22Rv1 (cell line): ENCODE data around the gene TAGLN2.

Source experiments
- H3K27ac ChIP-seq: fragments of 450-650 bp; 2 replicates; pipeline ENCODE4 v1.5.1; 2017
- ZFX ChIP-seq: fragments of 450-650 bp; IDR thresholded peaks from 2 replicates; pipeline ENCODE4 v1.6.1; 2017; ENCODE audit warnings: antibody characterized with exemption, borderline replicate concordance
- TF ChIP-seq, protein P1 (sequence below): fragments of 450-650 bp; IDR thresholded peaks from 2 replicates; pipeline ENCODE4 v1.5.1; 2017; ENCODE audit warnings: mild to moderate bottlenecking

TAGLN2 gene

DNA sequence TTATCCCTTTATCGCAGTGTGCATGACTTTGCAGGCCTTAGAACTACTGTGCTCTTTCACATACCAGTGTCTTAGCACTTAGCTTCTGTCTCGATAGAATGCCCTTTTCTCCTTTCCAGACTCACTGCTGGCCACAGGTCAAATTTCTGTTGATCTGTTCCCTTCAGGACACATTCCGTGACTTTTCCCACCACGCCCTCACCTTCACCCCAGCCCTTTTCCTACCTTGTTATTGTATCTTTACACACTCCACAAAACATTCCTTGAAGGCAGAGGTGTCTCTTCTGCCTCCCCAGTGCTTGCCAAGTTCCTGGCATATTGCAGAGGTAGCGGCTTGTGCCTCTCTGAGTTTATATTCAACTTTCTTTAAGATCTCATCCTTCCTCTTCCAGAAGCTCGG is 23.8 kb upstream of the TAGLN2 start:
- no peak for TF ChIP-seq ZFX
- TF ChIP-seq, protein P1, sequence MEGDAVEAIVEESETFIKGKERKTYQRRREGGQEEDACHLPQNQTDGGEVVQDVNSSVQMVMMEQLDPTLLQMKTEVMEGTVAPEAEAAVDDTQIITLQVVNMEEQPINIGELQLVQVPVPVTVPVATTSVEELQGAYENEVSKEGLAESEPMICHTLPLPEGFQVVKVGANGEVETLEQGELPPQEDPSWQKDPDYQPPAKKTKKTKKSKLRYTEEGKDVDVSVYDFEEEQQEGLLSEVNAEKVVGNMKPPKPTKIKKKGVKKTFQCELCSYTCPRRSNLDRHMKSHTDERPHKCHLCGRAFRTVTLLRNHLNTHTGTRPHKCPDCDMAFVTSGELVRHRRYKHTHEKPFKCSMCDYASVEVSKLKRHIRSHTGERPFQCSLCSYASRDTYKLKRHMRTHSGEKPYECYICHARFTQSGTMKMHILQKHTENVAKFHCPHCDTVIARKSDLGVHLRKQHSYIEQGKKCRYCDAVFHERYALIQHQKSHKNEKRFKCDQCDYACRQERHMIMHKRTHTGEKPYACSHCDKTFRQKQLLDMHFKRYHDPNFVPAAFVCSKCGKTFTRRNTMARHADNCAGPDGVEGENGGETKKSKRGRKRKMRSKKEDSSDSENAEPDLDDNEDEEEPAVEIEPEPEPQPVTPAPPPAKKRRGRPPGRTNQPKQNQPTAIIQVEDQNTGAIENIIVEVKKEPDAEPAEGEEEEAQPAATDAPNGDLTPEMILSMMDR, result no peak
- peak overlapping the region; percentile 32 for H3K27ac ChIP-seq

DNA sequence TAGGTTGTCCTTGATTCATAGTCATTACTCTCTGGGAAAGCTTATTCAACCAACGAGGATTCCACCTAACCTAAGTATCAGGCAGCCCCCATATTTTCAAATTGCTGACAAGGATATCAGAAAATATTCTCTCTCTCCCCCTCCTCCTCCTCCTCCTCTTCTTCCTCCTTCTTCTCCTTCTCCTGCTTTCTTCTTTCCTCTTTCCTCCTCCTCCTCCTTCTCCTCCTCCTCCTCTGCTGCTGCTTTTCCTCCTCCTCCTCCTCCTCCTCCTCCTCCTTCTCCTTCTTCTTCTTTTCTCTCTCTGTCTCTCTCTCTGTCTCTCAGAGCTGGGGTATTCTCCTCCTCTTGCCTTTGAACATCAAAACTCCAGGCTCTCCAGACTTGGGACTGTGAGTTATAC is 22.6 kb upstream of the TAGLN2 start:
- no peak overlapping the region for H3K27ac ChIP-seq
- no peak for TF ChIP-seq ZFX

DNA sequence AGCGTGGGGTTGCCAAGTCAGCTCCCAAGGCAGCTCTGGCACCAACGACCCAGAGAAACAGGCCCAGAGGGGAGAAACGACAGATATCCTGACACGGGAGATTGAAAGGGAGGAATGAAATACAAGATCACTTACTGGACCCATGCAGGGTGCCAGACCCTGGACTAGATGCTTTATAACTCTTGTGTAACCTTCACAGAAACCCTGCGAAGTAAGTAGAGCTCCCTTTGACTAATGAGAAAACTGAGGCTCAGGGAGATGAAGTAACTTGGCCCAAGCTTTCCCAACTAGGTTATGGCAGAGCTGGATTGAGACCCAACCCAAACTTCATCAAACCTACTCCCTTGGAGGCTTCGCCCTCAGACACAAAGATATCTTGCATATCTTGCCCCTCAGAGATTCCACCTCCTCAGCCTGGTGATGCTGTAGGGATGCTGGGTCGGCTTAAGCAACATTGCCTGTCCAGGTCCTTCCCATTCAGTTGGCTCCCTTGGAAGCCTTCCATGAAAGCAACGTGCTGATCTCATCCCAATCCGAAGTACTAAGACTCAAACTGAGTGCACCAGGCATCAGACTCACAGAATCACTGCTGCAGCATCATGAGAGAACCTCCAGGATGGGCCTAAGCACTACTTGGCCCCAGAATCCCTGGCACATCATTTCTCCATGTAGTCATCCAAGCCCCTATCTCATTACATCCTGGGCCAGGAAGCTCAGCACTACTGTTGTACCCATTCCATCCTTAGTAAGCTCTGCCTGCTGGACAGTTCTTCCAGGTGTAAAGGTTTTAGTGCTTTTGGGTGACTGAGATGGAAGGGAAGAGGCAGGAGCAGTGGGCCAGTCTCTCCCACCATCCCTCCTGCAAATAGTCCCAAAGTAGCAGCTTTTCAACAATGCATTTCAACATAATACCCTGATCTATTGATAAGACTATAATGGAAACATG is 21.2 kb upstream of the TAGLN2 start:
- H3K27ac ChIP-seq, result peak overlapping the region; percentile 96

DNA sequence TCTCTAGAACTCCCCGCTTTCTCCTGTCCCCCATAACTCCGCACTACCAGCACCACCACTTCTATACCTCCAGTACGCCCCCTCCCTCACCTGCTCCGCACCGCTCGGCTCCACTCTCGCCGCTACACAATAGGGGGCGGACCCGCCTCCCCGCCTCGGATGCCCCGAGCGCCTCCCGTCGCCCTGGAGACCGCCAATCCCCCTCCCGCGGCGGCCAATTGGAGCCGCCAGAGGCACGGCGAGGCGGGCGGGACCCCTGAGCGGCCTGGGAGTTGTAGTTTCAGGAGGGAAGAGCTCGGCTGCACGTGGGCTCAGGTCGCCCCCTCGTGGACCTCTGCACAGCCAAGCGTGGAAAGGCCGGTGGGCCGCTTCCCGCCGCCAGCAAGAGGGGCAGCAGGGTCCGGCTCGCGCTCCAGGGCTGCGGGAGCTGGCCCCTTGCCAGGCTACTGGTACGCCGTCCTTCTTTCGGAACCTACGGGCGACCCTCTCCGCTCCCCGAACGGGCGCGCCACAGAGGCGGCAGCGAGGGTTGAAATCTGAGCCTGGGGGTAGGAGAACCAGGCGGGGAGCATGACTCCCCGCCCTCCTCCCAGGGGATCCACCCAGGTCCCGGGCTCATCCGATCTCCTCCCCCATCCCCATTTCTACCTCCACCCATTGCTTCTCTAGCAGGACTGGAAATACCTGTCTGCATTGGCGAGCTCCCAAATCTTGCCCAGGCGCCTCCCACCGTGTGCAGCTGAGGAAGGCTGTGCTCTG is 20.4 kb upstream of the TAGLN2 start, which contains the start of gene IGSF9:
TSS of gene IGSF9 (minus strand) at position 131 of the 759 bp plus-strand sequence. CDS start 2,159 bp downstream, outside the sequence.
- TF ChIP-seq, protein P1, result peak; percentile 90
- TF ChIP-seq ZFX, result no peak
- peak within 1 kb of the TSS; percentile 96 for H3K27ac ChIP-seq

More for the DNA sequence above, 21.2 kb upstream of the TAGLN2 start:
- TF ChIP-seq ZFX, result no peak
- TF ChIP-seq, protein P1, result no peak

DNA sequence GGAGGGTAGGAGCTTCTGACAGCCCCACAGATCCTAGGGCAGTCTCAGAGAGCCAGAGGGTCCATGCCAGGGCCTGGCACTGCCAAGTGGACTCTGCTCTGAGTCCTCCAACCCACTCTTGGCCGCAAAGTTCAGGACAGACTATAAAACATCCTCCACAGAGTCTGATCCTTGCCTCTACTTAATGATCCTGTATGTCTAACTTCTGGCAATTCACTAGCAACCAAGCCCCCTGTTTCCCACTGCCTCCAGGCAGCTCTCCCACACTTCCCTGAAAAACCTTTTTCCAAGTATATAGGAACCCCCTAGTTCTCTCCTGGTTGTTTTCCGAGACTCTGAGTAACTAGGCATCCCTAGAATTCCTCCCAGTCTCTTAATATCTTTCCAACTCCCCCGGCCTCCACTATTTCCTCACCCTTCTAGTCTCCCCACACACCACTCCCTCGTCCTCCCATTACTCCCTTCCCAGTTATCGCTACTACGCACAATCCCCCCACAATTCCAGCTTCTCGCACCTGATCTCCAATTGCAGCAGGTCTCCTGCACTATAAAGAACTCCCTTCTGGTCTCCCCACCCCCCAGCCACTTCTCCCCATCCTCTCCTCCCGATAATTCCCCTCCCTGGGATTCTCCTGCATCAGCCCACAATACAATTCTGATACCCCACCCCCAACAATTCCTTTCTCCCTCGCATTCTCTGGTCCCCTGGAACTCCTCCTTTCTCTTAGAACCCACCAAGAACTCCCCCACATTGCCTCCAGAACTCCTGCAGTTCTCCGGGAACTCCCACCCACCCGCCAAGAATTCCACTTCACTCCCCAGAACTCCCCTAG is 19.5 kb upstream of the TAGLN2 start:
- peak overlapping the region; percentile 96 for H3K27ac ChIP-seq

DNA sequence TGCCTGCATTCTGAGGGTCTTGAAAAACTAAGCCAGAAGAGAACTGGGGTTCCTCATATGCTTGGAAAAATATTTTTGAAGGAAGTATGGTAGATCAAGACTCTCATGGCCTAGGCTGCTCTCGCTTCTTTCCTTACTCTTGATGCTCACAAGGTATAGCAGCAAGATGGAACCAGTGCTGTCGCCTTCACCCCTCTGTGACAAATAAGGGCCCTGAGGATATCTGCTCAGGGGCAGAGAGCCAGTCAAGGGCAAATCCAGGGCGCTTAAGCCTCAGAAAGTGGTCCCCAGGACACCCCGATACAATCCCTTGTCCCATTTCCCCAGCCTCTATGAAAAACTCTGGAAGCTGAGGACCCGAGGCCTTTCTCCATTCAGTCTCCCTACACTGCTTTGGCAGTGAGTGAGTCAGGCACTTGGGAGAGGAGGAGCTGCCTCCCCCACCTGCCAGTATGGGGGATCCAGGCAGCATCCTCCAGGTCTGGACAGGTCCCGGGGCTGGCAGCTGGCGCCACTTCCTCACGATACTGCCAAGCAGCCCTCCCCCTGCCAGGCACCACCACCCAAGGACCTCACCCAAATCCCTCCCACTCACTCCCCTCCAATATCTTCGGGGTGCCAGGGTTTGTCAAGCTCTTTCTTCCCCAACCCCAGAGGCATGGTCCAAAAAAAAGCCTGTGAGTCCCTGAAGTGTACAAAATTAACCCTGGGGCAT is 18.8 kb upstream of the TAGLN2 start:
- TF ChIP-seq, protein P1, result no peak
- TF ChIP-seq ZFX, result no peak
- H3K27ac ChIP-seq, result peak overlapping the region; percentile 96

More for the DNA sequence above, 19.5 kb upstream of the TAGLN2 start:
- TF ChIP-seq ZFX, result no peak
- TF ChIP-seq, protein P1, result no peak

DNA sequence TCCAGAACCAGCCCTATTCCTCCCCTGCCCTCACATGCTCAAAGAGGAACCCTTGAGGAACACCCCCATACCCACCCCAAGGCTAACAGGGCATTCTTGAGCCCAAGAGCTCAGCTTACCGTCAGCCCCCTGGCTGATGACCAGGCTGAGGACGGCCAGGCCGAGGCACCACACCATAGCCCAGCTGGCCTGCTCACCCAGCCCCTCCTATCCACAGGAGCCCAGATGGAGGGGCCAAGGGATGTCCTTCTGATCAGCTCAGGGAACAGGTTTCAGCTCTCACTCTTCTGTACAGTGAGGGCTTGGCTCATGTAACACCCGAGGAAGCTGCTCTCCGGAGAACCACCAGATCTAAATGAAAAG is 18.0 kb upstream of the TAGLN2 start:
- TF ChIP-seq ZFX, result no peak
- TF ChIP-seq, protein P1, result no peak

More for the DNA sequence above, 18.0 kb upstream of the TAGLN2 start:
- H3K27ac ChIP-seq, result peak overlapping the region; percentile 96; the same call in 1 of the 2 replicates
